RWPE2 (cell line): Measurements from ENCODE around the gene ERICH4.

ENCODE experiments used
- ATAC-seq: fragments of 200-7000 bp; cut with Tn5 transposase; 3 replicates; pipeline ENCODE4 v1.9.1; 2021; ENCODE audit warnings: low read depth
- DNase-seq: peaks from one replicate; pipeline ENCODE4 v3.0.0-alpha.2; 2020; ENCODE audit warnings: low spot score
- H3K27ac ChIP-seq: fragments of 450-650 bp; 2 replicates; pipeline ENCODE4 v1.5.1; 2017; ENCODE audit warnings: mild to moderate bottlenecking; ENCODE audit not compliant: poor library complexity, severe bottlenecking
- H3K27me3 ChIP-seq: fragments of 250-450 bp; sonication (Bioruptor Pico); 2 replicates; pipeline ENCODE4 v1.5.1; 2021; ENCODE audit warnings: mild to moderate bottlenecking, moderate library complexity; ENCODE audit not compliant: insufficient read depth, poor library complexity, severe bottlenecking
- H3K36me3 ChIP-seq: fragments of 250-450 bp; sonication (Bioruptor Pico); 2 replicates; pipeline ENCODE4 v1.5.1; 2020; ENCODE audit warnings: low read depth, mild to moderate bottlenecking, moderate library complexity
- H3K4me1 ChIP-seq: fragments of 250-450 bp; sonication (Bioruptor Pico); 2 replicates; pipeline ENCODE4 v1.5.1; 2021; ENCODE audit warnings: mild to moderate bottlenecking, moderate library complexity; ENCODE audit not compliant: insufficient read depth, poor library complexity, severe bottlenecking
- H3K4me3 ChIP-seq: fragments of 250-450 bp; sonication (Bioruptor Pico); 2 replicates; pipeline ENCODE4 v1.5.1; 2021; ENCODE audit warnings: mild to moderate bottlenecking, moderate library complexity; ENCODE audit not compliant: severe bottlenecking
- H3K9me3 ChIP-seq: fragments of 250-450 bp; sonication (Bioruptor Pico); 2 replicates; pipeline ENCODE4 v1.5.1; 2021; ENCODE audit warnings: mild to moderate bottlenecking, moderate library complexity; ENCODE audit not compliant: severe bottlenecking
- CTCF ChIP-seq: fragments of 450-650 bp; IDR thresholded peaks from one replicate; pipeline ENCODE4 v1.5.1; 2017; ENCODE audit warnings: mild to moderate bottlenecking, moderate library complexity; ENCODE audit not compliant: poor library complexity, severe bottlenecking

The ERICH4 gene

DNA sequence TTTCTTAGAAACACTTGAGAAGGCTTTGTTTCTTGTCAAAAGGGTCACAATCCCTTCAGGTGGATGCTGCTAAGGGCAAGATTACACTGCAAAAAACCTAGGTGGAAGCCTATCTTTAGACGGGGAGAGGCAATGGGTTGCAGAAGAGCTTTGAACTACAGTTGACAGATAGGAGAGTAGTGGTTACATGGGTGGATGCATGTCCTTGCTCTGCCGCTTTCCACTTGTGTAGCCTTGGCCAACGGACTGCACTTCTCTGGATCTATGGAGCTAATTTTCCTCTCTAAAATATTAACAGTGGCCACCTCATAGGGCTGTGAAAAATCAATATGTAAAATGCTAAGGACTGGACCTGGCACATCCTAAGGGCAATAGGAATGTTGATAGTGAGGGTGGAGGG lies 44.4 kb upstream of the ERICH4 start:
- Histone ChIP-seq H3K4me3 (peak overlapping the region; percentile 78), H3K36me3 (no peaks in the 10 kb centered on the region), H3K27me3 (no peaks in the 10 kb centered on the region), H3K9me3 (no peaks in the 10 kb centered on the region), H3K27ac (no peak overlapping the region), H3K4me1 (peaks cover 3% of the 10 kb centered on the region)
- no peak for TF ChIP-seq CTCF
- DNase-seq: no peak
- ATAC-seq: no peak

- H3K27me3 ChIP-seq: no peaks in the 10 kb centered on the region
- H3K4me1 ChIP-seq: peaks cover 3% of the 10 kb centered on the region
- H3K9me3 ChIP-seq: no peaks in the 10 kb centered on the region
- ATAC-seq: no peak
- H3K4me3 ChIP-seq: no peak overlapping the region
- H3K27ac ChIP-seq: no peak overlapping the region
- TF ChIP-seq CTCF: no peak
- no peaks in the 10 kb centered on the region for H3K36me3 ChIP-seq
- no peak for DNase-seq
These were observed 43.9 kb upstream of the ERICH4 start for GRCh38 chr19:41399091-41399490.

DNA sequence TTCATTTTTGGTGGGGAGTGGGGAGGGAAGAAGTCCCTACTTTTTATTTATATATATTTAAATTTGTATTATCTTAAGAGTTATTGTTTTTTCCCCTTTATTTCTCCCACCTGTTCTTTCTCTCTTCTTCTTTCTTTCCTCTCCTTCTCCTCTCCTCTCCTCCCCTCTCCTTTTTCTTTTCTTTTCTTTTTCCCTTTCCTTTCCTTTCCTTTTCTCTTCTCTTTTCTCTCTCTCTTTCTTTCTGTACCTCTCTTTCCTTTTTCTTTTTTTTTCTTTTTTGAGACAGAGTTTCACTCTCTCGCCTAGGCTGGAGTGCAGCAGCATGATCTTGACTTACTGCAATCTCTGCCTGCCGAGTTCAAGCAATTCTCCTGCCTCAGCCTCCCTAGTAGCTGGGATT lies 43.4 kb upstream of the ERICH4 start:
- Histone ChIP-seq H3K27me3 (no peaks in the 10 kb centered on the region), H3K36me3 (no peaks in the 10 kb centered on the region), H3K4me3 (no peak overlapping the region), H3K9me3 (no peaks in the 10 kb centered on the region), H3K27ac (no peak overlapping the region), H3K4me1 (peaks cover 3% of the 10 kb centered on the region)
- no peak for DNase-seq
- TF ChIP-seq CTCF: no peak
- ATAC-seq: no peak

DNA sequence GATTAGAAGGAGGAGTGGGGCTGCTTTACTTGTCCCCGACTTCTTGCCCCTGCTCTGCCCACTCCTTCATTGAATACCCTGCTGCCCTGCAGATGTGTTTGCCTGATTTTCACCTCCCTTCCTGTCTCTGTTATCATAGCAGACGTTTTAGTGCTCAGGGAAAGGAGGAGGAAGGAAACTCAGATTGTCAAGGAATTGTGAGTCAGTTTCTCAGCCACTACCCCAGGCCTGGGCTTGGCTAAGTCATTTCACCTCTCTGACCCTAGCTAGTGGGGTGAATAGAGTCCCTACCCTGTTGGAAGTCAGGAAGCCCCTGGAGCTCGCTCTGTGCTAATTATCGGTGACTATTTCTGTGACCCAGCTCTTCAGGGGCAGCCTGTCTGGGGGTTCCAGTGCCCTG lies 41.5 kb upstream of the ERICH4 start:
- no peak overlapping the region for H3K27ac ChIP-seq
- no peak overlapping the region for H3K4me3 ChIP-seq
- H3K9me3 ChIP-seq: no peaks in the 10 kb centered on the region
- DNase-seq (no peak), ATAC-seq (no peak)
- TF ChIP-seq CTCF: no peak
- no peaks in the 10 kb centered on the region for H3K36me3 ChIP-seq
- H3K4me1 ChIP-seq: peaks cover 3% of the 10 kb centered on the region
- no peaks in the 10 kb centered on the region for H3K27me3 ChIP-seq

GRCh38 chr19:41402010-41402409 lies 40.9 kb upstream of the ERICH4 start:
- Histone ChIP-seq H3K9me3 (no peaks in the 10 kb centered on the region), H3K27me3 (no peaks in the 10 kb centered on the region), H3K27ac (no peak overlapping the region), H3K36me3 (no peaks in the 10 kb centered on the region), H3K4me1 (peaks cover 3% of the 10 kb centered on the region), H3K4me3 (no peak overlapping the region)
- TF ChIP-seq CTCF: no peak
- DNase-seq: no peak
- ATAC-seq: no peak
